Measurements from ENCODE around the gene ZNF598.

Gene ZNF598

DNA sequence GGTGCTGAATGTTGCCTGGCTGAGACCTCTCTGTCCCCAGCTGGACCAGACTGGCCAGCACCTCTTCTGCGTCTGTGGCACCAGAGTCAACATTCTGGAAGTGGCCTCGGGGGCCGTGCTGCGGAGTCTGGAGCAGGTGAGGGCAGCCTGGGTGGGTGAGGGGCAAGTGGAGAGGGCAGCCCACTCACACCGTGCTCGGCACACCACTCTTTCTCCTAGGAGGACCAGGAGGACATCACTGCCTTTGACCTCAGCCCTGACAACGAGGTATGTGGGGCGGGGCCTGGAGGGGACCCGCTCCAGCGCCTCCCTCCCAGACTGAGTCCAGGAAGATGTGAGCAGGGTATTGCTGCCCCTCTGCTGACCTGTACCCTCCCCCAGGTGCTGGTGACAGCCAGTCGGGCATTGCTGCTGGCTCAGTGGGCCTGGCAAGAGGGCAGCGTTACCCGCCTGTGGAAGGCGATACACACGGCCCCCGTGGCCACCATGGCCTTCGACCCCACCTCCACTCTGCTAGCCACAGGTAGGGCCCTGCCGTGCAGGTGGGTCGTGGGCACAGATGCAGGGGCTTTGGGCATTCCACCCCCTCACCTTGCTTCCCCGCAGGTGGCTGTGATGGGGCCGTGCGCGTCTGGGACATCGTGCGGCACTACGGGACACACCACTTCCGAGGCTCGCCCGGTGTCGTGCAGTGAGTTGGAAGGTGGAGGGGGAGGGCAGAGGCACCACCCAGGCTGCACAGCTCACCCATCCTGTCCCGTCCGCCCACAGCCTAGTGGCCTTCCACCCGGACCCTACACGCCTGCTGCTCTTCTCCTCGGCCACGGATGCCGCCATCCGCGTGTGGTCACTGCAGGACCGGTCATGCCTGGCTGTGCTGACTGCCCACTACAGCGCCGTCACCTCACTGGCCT, 35.2 kb downstream of the ZNF598 start:
- Histone ChIP-seq H3K27me3 (no peaks in the 10 kb centered on the region), H3K4me1 (no peaks in the 10 kb centered on the region), H3K4me3 (ENCODE audit: low read depth, low read length) (no peak overlapping the region), H3K36me3 (peaks cover 49% of the 10 kb centered on the region), H3K9me3 (no peaks in the 10 kb centered on the region)
- TF ChIP-seq, protein P1, sequence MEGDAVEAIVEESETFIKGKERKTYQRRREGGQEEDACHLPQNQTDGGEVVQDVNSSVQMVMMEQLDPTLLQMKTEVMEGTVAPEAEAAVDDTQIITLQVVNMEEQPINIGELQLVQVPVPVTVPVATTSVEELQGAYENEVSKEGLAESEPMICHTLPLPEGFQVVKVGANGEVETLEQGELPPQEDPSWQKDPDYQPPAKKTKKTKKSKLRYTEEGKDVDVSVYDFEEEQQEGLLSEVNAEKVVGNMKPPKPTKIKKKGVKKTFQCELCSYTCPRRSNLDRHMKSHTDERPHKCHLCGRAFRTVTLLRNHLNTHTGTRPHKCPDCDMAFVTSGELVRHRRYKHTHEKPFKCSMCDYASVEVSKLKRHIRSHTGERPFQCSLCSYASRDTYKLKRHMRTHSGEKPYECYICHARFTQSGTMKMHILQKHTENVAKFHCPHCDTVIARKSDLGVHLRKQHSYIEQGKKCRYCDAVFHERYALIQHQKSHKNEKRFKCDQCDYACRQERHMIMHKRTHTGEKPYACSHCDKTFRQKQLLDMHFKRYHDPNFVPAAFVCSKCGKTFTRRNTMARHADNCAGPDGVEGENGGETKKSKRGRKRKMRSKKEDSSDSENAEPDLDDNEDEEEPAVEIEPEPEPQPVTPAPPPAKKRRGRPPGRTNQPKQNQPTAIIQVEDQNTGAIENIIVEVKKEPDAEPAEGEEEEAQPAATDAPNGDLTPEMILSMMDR (IDR thresholded peaks at IDR 0.05; ENCODE audit: low read depth, low read length), result no peak
- no peak for DNase-seq

DNA sequence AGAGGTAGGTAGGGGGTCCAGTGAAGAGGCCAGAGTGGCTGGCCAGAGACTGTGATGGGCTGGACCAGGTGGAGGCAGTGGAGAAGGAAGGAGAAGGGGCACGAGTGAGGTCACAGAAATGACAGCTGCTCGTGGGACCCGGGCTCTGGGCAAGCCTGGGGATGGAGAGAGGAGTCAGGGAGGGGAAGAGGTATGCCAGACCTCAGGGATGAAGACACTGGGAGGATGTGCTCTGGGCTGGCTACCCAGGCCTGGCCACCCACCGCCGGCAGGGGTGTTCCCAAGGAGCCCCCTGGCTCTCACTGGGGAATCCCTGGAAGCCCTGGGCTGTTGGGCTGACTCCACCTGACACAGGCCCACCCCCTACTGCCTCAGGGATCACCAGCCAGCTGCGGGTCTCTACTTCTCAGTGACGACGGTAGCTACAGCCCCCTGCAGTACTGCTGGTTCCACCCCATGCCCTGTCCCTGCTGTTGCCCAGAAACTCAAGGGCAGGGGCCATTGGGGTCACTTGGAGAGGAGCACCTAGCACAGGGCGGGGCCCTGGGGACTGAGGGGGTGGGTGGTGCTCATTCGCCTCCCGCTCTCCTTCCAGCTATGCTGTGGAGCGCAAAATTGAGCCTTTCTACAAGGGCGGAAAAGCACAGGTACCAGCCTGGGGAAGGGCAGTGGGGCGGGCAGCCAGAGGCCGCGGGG, 36.0 kb downstream of the ZNF598 start:
- TF ChIP-seq, protein P1 (IDR thresholded peaks at IDR 0.05; ENCODE audit: low read depth, low read length), result no peak
- peaks cover 45% of the 10 kb centered on the region for H3K36me3 ChIP-seq
- H3K27me3 ChIP-seq, result no peaks in the 10 kb centered on the region
- no peak for DNase-seq
- no peaks in the 10 kb centered on the region for H3K9me3 ChIP-seq
- H3K4me1 ChIP-seq, result no peaks in the 10 kb centered on the region
- H3K4me3 ChIP-seq (ENCODE audit: low read depth, low read length), result no peak overlapping the region

DNA sequence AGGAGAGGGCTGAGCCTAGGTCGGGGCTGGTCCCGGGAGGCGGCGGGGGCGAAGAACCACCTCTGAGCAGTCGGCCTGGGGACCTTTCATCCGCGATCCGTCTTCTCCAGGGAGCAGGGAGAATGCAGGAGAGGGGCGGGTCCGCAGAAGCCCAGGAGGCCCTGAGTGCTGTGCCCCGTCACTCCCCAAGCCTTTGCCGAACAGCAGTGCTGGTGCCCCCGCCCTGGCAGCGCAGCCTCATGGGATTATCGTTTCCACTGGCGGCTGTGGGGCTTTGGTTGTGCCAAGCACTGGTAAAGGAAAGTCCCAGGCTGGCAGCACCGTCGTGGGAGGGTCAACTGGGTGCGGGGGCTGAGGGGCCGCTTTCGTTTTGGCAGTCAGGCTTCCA, 37.1 kb downstream of the ZNF598 start:
- no peaks in the 10 kb centered on the region for H3K9me3 ChIP-seq
- no peaks in the 10 kb centered on the region for H3K4me1 ChIP-seq
- peak; percentile 24 for DNase-seq
- H3K36me3 ChIP-seq, result peaks cover 34% of the 10 kb centered on the region
- TF ChIP-seq, protein P1 (IDR thresholded peaks at IDR 0.05; ENCODE audit: low read depth, low read length), result no peak
- H3K27me3 ChIP-seq, result no peaks in the 10 kb centered on the region
- peak overlapping the region; percentile 93 for H3K4me3 ChIP-seq (ENCODE audit: low read depth, low read length)

DNA sequence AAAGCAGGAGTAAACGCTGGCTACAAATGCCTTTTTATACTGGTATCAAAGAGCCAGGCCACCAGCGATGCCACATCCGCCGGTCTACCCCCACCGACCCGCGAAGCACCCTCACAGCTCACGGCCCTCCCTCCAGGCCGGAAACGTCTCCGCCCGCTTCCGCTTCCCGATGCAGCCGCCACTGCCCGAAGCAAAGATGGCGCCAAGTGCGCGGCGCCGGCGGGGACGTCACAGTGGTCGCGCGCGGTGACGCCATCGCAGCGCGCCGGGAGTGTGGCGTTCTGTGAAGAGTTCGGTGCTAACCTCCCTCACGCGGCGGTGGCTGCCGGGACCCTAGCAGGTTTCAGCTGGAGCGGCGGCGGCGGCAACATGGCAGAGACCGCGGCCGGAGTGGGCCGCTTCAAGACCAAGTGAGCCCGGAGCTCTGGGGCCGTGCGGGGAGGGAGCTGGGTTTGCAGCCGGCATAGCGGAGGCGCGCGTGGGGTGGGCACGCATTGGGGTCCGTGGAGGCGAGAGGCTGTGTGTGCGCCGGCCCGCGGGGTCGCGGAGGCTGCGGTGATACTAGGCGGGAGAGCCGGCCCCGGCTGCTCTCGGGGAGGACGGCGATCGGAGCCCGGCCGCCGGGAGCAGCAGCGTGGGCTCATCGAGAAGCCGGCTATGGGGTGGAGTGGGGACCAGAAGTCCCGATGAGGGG, 37.7 kb downstream of the ZNF598 start, which contains the start of gene TBL3:
TBL3 (plus strand) TSS at position 258 of the 694 bp plus-strand sequence; CDS start at position 370, 112 bp downstream.
- Histone ChIP-seq H3K4me3 (ENCODE audit: low read depth, low read length) (peak within 1 kb of the TSS; percentile 93), H3K27me3 (no peaks in the 10 kb centered on the region), H3K9me3 (no peaks in the 10 kb centered on the region), H3K4me1 (no peaks in the 10 kb centered on the region), H3K36me3 (peaks cover 32% of the 10 kb centered on the region)
- TF ChIP-seq, protein P1 (IDR thresholded peaks at IDR 0.05; ENCODE audit: low read depth, low read length), result no peak
- peak; percentile 96 for DNase-seq

DNA sequence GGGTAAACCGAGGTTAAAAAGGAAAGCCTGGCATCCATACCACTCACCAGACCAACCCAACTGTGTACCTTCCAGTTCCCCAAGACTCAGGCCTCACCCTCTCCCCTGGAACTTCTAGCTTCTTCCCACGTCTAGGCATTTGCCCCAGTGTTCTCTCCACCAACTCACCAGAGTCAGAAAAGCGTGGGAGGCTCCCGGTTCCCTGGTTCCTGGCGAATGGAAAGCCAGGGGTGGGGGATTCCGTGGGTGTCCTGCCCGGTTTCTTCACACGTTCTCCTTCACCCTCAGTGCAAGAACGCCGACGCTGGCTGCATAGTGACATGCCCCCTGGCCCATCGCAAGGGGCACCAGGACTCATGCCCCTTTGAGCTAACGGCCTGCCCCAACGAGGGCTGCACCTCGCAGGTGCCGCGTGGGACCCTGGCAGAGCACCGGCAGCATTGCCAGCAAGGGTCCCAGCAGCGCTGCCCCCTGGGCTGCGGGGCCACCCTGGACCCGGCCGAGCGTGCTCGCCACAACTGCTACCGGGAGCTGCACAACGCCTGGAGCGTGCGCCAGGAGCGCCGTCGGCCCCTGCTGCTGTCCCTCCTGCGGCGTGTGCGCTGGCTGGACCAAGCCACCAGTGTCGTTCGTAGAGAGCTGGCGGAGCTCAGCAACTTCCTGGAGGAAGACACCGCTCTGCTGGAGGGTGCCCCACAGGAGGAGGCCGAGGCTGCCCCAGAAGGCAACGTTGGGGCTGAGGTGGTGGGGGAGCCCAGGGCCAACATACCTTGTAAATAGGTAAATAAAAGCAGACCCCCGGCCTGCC, 41.3 kb downstream of the ZNF598 start:
- TF ChIP-seq, protein P1 (IDR thresholded peaks at IDR 0.05; ENCODE audit: low read depth, low read length), result no peak
- peaks cover 11% of the 10 kb centered on the region for H3K36me3 ChIP-seq
- no peaks in the 10 kb centered on the region for H3K9me3 ChIP-seq
- no peak for DNase-seq
- H3K4me3 ChIP-seq (ENCODE audit: low read depth, low read length), result no peak overlapping the region
- H3K4me1 ChIP-seq, result no peaks in the 10 kb centered on the region
- H3K27me3 ChIP-seq, result no peaks in the 10 kb centered on the region
